IPS-NIHi11 (cell line): ENCODE measurements around the gene GAB2.

ENCODE experiments used
- DNase-seq: peaks from one replicate; pipeline ENCODE4 v3.0.0; 2012; ENCODE audit warnings: mixed read lengths, low spot score

Gene GAB2

DNA sequence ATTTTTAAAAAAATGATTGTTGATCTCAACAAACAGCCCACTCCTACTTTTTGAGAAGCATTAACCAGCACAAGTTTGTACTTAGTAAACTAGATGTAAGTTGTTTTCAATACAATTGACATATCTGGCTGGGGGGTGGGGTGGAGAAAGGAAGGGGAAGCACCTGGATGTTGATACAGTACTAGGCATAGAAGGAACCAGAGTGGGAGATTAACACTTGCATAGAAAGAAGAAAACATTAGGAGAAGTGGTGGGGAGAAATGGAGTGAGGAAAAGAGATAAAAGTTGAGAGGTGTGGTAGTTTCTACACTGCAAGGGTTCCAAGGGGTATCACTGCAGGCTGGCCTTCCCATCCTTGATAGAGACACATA is 10.6 kb upstream of the GAB2 start:
- no peak for DNase-seq

DNA sequence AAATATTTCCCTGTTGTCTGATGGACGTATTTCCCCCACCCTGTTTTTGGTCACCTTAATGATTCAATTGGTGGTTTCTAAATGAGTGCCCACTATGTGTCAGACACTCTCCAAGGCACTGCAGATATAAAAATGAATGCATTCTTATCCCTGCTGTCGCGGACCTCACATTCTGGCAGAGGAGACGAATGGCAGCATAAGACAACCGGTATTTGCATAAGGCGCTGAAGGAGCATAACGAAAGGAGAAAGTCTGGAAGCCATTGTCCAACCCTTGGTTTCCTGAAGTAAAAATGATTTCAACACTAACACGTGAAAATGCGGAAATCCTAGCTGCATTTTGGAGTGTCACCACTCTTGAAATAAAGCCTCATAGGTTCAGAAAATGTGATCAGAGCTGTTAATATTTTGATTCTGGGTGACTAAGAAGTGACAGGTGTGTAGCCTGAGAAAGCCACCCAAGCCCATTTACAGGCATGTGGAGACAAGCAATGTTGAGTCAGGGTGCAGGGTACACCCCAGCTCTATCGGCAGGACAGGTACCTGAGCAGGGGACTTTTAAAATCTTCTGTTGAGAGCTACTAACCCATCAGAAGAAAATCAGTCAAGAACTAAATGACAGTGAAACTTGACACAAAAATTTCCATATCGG is 10.1 kb upstream of the GAB2 start:
- DNase-seq, result no peak

GRCh38 chr11:78426845-78427244 is 9.2 kb upstream of the GAB2 start:
- no peak for DNase-seq

DNA sequence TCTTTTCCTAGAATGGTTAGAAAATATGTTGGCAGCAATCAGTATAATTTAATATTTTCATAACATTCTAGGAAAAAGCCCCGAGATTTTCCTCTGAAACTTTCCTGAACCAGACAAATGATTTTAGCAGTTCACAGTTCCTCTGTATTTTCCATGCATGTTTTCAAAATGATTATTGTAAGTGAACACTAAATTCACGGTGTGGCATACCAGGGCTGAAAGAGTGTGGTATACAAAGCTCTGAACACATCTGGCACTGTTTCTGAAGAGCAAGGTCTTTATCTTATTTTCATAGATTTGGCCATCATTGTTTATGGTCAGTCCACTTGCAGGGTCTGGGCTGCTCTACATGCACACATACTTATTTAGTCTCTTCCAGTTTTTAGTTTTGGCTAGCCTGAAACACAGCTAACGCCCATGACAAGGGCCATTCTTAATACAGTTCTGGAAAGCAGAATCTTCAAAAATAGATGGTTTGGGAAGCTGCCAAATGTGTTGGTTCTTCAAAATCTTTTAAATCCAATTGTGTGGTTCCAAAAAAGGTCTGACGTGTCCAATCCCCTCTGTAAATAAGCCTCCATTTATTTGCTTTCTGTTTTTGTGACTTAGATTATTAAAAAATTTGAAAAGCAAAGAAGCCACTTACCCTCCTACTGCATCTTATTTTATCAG is 7.9 kb upstream of the GAB2 start:
- DNase-seq, result no peak

DNA sequence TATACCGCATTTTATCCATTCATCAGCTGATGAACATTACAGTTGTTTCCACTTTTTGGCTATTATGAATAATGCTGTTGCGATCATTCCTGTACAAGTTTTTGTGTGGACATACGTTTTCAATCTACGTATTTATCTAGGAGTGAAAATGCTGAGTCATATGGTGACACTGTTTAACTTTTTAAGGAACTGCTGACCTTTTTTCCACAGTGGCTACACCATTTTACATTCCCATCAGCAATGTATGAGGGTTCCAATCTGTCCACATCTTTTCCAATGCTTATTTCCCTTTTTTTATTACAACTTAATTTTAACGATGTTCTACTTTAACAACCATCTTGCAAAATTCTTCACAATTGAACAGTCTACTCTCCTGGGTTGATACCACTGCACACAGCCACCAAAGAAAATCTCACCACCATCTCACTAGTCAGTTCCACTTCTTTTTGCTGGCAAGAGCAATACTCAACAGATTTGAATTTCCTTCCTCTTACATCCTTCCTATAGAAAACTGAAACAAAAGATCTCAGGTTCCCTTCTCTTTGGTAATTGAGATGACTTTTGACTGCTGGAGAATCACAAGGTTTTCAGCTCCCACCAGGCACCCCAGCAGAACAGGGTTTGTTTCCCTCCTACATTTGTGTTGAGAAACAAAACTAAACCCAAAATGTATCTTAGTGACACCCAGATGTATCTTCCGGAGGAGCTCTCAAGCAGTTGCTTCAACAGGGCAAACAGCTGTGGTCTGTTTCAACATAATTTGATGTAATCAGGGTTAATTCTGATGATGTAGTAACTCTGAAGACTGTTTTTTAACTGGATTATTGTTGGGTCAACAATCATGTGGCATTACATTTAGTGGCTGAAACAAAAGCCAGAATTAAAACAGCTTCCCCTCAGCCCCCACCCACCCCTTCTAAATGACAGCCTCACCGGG is 7.0 kb upstream of the GAB2 start:
- no peak for DNase-seq

DNA sequence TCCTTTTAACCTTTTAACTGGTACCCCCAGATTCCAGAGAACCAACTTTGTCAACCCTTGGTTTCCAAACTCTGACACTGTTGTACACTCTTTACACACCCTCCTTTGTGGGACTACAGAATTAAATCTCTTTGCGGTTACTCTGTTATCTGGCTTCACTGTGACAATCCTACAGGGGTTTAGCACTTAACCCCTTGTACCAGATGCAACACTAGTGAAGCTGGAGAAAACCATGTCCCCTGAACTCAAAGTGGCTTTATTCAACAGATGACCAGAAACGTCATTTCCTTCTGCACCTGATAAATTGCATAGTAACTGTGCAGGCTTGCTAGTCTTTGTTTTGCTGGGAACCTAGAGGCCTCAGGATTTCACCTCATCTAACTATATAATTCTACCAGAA is 5.6 kb upstream of the GAB2 start:
- no peak for DNase-seq

DNA sequence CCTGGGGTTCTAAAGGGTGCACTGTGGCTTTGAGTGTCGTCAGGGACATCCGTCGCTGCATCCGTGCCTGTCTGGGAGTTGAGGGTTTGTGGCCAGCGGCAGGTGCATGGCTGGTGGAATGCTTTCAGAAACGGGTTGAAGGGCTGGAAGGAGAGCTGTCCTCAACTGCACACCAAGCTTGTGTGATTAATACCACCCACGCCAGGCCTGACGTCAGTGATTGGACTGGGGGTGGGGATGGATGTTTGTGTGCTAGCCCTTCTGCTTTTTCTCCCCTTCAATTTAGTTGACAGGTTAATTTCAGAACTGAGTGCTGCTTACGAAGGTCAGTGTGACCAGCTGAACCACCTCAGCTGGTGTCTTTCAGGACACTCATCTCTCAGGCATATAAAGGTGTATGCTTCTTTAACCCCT is 3.2 kb upstream of the GAB2 start:
- DNase-seq, result no peak

DNA sequence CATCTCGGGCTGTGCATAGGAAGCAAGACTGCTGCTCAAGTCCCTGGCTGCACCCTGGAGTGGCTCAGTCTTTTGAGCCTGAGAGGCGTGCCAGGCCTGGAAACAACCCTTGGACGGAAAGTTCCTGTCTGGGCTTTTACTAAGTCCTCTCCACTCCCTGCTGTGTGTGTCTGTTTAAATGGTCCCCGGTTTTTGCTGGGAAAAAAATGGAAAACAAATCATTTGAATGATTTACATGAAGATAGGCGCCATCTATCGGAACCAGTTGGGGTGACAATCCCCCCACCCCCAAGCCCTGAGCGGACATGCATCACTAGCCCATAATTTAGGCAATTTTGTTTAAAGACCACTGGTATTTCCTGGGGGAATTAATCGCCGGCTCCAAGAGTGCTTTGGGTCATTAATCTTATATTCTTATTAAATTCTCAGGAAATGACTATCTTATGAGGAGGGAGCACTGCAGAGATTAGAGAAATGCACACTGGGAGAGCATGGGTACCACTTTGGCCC is 2.7 kb upstream of the GAB2 start:
- peak; percentile 40 for DNase-seq

- no peak for DNase-seq
These were observed 1.7 kb upstream of the GAB2 start for GRCh38 chr11:78419327-78419726.

- no peak for DNase-seq
These were observed 1.1 kb upstream of the GAB2 start for GRCh38 chr11:78418584-78419211.

- peak; percentile 91 for DNase-seq
These were observed 416 bp upstream of the GAB2 start for GRCh38 chr11:78417888-78418583.

GRCh38 chr11:78416285-78417174 is 1.1 kb downstream of the GAB2 start:
- DNase-seq, result peak; percentile 72

DNA sequence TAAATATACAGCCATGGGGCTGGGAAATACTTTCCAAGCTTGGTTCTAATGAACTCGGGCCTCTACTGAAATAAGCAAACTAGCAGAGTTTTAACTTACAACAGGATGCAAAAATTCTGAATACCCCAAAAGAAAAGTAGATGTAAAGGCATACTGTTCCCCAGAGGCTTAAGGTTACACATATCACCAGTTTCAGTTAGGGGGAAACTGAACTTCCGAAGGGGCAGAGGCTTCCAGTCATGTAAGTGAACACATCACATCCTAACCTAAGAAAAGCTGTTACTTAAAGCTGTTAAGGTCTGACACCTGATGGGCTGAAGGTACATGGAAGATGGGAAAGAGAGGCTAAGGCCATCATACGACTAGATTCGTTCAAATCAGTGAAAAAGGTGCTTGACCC is 2.3 kb downstream of the GAB2 start:
- no peak for DNase-seq

DNA sequence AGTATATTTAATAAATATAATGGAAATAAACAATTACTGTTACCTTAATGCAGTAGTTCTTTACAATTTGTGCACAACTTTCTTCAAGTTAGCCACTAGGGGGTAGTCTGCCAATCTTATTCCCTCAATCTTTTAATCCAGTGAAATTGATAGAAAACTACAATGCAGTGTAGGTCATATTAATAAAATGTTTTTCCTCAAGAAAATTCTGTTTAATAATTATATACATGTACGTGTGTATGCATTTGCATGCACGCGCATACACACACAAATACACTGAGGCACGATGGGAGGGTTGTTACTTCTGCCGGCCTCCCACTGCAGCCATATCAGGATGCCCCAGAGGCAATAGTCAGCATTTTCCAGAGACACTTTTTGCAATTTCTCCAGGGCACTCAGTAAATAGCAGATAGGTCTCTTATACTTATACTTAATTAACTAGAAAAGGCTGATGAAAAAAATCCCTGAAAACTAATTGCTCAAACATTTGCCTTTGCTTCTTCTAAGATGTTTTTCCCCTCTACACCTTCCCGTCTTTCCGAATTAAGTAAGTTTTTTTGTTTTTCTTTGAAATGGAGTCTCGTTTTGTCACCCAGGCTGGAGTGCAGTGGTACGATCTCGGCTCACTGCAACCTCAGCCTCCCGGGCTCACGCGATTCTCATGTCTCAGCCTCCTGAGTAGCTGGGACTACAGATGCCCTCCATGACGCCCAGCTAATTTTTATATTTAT is 3.1 kb downstream of the GAB2 start:
- DNase-seq, result no peak

GRCh38 chr11:78408619-78409018 is 9.0 kb downstream of the GAB2 start:
- no peak for DNase-seq

- DNase-seq, result no peak
These were observed 10.9 kb downstream of the GAB2 start for GRCh38 chr11:78406568-78407196.

DNA sequence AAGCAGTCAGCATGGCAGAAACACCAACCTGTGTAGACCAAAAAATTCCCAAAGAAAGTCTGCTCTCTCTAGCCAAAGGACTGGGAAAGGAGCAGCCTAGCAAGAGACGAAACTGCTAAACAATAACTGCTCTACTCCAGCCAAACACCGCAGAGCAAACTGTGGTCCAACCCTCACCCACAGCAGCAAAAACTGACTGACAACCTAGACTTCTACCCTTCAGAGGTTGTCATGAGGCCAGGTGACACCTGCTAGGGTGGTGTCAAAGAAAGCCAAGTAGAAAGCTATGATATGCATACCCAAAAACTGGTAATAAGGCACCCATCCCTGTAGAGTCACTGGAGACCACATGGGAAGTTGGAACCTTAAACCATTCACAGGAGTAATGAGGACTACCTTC is 11.8 kb downstream of the GAB2 start:
- no peak for DNase-seq

GRCh38 chr11:78403781-78404180 is 13.8 kb downstream of the GAB2 start:
- DNase-seq, result no peak

DNA sequence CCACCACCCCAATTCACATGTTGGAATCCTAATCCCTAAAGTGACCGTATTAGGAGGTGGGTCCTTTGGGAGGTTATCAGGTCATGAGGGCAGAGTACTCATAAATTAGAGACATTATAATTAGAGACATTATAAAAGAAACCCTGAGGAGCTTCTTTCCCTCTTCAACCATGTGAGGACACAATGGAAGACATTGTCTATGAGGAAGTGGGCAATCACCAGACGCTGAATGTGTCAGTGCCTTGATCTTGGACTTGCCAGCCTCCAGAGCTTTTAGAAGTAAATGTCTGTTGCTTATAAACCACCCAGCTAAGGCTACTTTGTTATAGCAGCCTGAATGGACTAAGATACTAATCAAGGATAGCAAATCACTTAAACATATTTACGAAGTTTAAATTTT is 14.8 kb downstream of the GAB2 start:
- no peak for DNase-seq
